ENCODE measurements around the gene STX3. TPM values are rescaled to one million over a fixed set of nuclear protein-coding genes. Genes with fewer than 3 reads are reported as not detected.
A peak's percentile ranks its signal among the peaks of the same experiment; 100 is the strongest.

The STX3 gene
- total RNA-seq, 4 donors from 2014 or later, result 24.1 to 48.2 (median 29.9) TPM

- peak overlapping the region; percentile 78 for H3K4me3 ChIP-seq
- H3K36me3 ChIP-seq, result no peaks in the 10 kb centered on the region
- 38% methylated on average over 42 of the region's 47 CpGs for WGBS
- no peaks in the 10 kb centered on the region for H3K9me3 ChIP-seq
- peaks cover 29% of the 10 kb centered on the region for H3K4me1 ChIP-seq
- TF ChIP-seq POLR2AphosphoS5 (IDR thresholded peaks at IDR 0.05) (peak in 1 of 3 donors; percentile 15), EP300 (IDR thresholded peaks at IDR 0.05) (no peak), POLR2A (IDR thresholded peaks at IDR 0.05) (no peak)
- TF ChIP-seq, protein P1, sequence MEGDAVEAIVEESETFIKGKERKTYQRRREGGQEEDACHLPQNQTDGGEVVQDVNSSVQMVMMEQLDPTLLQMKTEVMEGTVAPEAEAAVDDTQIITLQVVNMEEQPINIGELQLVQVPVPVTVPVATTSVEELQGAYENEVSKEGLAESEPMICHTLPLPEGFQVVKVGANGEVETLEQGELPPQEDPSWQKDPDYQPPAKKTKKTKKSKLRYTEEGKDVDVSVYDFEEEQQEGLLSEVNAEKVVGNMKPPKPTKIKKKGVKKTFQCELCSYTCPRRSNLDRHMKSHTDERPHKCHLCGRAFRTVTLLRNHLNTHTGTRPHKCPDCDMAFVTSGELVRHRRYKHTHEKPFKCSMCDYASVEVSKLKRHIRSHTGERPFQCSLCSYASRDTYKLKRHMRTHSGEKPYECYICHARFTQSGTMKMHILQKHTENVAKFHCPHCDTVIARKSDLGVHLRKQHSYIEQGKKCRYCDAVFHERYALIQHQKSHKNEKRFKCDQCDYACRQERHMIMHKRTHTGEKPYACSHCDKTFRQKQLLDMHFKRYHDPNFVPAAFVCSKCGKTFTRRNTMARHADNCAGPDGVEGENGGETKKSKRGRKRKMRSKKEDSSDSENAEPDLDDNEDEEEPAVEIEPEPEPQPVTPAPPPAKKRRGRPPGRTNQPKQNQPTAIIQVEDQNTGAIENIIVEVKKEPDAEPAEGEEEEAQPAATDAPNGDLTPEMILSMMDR (IDR thresholded peaks at IDR 0.05), result peak; percentile 70 to 82
- H3K27ac ChIP-seq, result peak overlapping the region; percentile 95
- peak; percentile 91 to 93 for DNase-seq (ENCODE audit: low spot score in 2 of 2)
- H3K27me3 ChIP-seq, result no peaks in the 10 kb centered on the region
Measured at GRCh38 chr11:59753650-59754493, 1.3 kb upstream of the STX3 start.

GRCh38 chr11:59754494-59754858 is 700 bp upstream of the STX3 start:
- no peak for DNase-seq (ENCODE audit: low spot score in 2 of 2)
- H3K4me1 ChIP-seq, result peaks cover 32% of the 10 kb centered on the region
- H3K36me3 ChIP-seq, result no peaks in the 10 kb centered on the region
- H3K4me3 ChIP-seq, result peak overlapping the region; percentile 78
- WGBS, result under 1% methylated on average over 20 of the region's 20 CpGs
- H3K27me3 ChIP-seq, result no peaks in the 10 kb centered on the region
- peak overlapping the region; percentile 95 for H3K27ac ChIP-seq
- no peaks in the 10 kb centered on the region for H3K9me3 ChIP-seq
- TF ChIP-seq EP300 (IDR thresholded peaks at IDR 0.05) (no peak), POLR2AphosphoS5 (IDR thresholded peaks at IDR 0.05) (no peak), POLR2A (IDR thresholded peaks at IDR 0.05) (no peak)
- TF ChIP-seq, protein P1 (IDR thresholded peaks at IDR 0.05), result no peak

- DNase-seq (ENCODE audit: low spot score in 2 of 2), result peak; percentile 88
- peaks cover 32% of the 10 kb centered on the region for H3K4me1 ChIP-seq
Measured at GRCh38 chr11:59755701-59756557, 753 bp downstream of the STX3 start.

GRCh38 chr11:59756558-59756840 is 1.3 kb downstream of the STX3 start:
- Histone ChIP-seq H3K4me3 (peak overlapping the region; percentile 78), H3K36me3 (no peaks in the 10 kb centered on the region), H3K4me1 (peaks cover 37% of the 10 kb centered on the region), H3K27ac (peak overlapping the region; percentile 95), H3K9me3 (no peaks in the 10 kb centered on the region), H3K27me3 (no peaks in the 10 kb centered on the region)
- TF ChIP-seq POLR2AphosphoS5 (IDR thresholded peaks at IDR 0.05) (no peak), POLR2A (IDR thresholded peaks at IDR 0.05) (no peak), EP300 (IDR thresholded peaks at IDR 0.05) (no peak)
- TF ChIP-seq, protein P1 (IDR thresholded peaks at IDR 0.05), result no peak
- 32% methylated on average over 3 of the region's 3 CpGs for WGBS
- DNase-seq (ENCODE audit: low spot score in 2 of 2), result no peak

More at GRCh38 chr11:59755701-59756557, 753 bp downstream of the STX3 start:
- 17% methylated on average over 10 of the region's 23 CpGs for WGBS
- Histone ChIP-seq H3K36me3 (no peaks in the 10 kb centered on the region), H3K27ac (peak overlapping the region; percentile 95), H3K9me3 (no peaks in the 10 kb centered on the region), H3K27me3 (no peaks in the 10 kb centered on the region), H3K4me3 (peak overlapping the region; percentile 78)
- TF ChIP-seq, protein P1 (IDR thresholded peaks at IDR 0.05), result no peak
- TF ChIP-seq EP300 (IDR thresholded peaks at IDR 0.05) (no peak), POLR2AphosphoS5 (IDR thresholded peaks at IDR 0.05) (no peak), POLR2A (IDR thresholded peaks at IDR 0.05) (no peak)

DNA sequence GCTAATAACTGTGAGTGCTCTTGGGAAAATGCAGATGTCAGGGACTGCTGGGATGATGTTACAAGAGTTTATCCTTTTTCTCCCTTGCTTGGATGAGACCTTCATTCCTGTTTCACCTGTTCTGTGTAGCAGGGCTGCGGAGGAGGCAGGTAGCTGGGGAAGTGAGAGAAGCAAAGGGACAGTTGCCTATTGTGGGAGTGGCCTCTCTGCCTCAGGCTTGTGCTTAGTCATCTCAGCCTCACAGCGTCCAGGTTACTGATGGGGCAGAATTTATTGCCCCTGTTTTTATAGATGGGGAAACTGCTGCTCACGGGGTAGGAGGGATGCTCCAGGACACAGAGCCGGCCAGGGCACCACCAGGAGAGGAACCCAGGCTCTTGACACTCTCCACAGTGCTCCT is 1.7 kb downstream of the STX3 start:
- H3K4me3 ChIP-seq, result peak overlapping the region; percentile 78
- H3K36me3 ChIP-seq, result no peaks in the 10 kb centered on the region
- H3K9me3 ChIP-seq, result no peaks in the 10 kb centered on the region
- no peak for TF ChIP-seq POLR2A (IDR thresholded peaks at IDR 0.05)
- TF ChIP-seq, protein P1 (IDR thresholded peaks at IDR 0.05), result no peak
- TF ChIP-seq EP300 (IDR thresholded peaks at IDR 0.05), result no peak
- no peak for TF ChIP-seq POLR2AphosphoS5 (IDR thresholded peaks at IDR 0.05)
- H3K27me3 ChIP-seq, result no peaks in the 10 kb centered on the region
- no peak for DNase-seq (ENCODE audit: low spot score in 2 of 2)
- peaks cover 40% of the 10 kb centered on the region for H3K4me1 ChIP-seq
- peak overlapping the region; percentile 95 for H3K27ac ChIP-seq
- 22% methylated on average over 4 of the region's 4 CpGs for WGBS
